NCI-H446 (cell line): ENCODE measurements around the gene GJC2.

Source experiments
- DNase-seq, 2 experiments: peaks; one replicate each; lab custom pipeline; 2025; lab: John Stamatoyannopoulos, UW

The GJC2 gene

GRCh38 chr1:228194921-228195812 lies 45.4 kb downstream of the GJC2 start:
- DNase-seq, result no peak

GRCh38 chr1:228197555-228198147 lies 47.9 kb downstream of the GJC2 start:
- DNase-seq, result no peak

GRCh38 chr1:228198977-228199590 lies 49.4 kb downstream of the GJC2 start:
- no peak for DNase-seq

GRCh38 chr1:228204958-228205357 lies 55.2 kb downstream of the GJC2 start:
- DNase-seq, result no peak

- DNase-seq, result no peak
These were observed 56.1 kb downstream of the GJC2 start for GRCh38 chr1:228205526-228206436.

- no peak for DNase-seq
These were observed 57.0 kb downstream of the GJC2 start for GRCh38 chr1:228206582-228207351.

- no peak for DNase-seq
These were observed 57.7 kb downstream of the GJC2 start for GRCh38 chr1:228207381-228207810.

GRCh38 chr1:228207851-228208821 lies 58.4 kb downstream of the GJC2 start, which contains the start of gene OBSCN:
Gene OBSCN, plus strand, starts transcription at chr1:228208044. Its CDS starts 3,740 bp downstream, at chr1:228211784.
- DNase-seq, result no peak

GRCh38 chr1:228208831-228209551 lies 59.3 kb downstream of the GJC2 start:
- DNase-seq, result no peak
